Smooth muscle cell (in vitro differentiated cells): Measurements from ENCODE around the gene RPS15. TPM values are rescaled to one million over a fixed set of nuclear protein-coding genes. Genes with fewer than 3 reads are reported as not detected.

Experiments used
- DNase-seq: peaks from one replicate; lab custom pipeline; 2025; ENCODE audit not compliant: unreplicated experiment; lab: John Stamatoyannopoulos, UW
- H2AFZ ChIP-seq: fragments of 200-600 bp; sonication (generic); 2 replicates; pipeline ENCODE4 v1.6.0; 2016; ENCODE audit warnings: antibody characterized with exemption, low read depth, mild to moderate bottlenecking
- H3F3A ChIP-seq: fragments of 200-600 bp; sonication (generic); 2 replicates; pipeline ENCODE4 v1.6.0; 2017; ENCODE audit warnings: antibody characterized with exemption, low read depth
- H3K27ac ChIP-seq: fragments of 200-600 bp; sonication (generic); 2 replicates; pipeline ENCODE4 v1.5.1; 2016; ENCODE audit warnings: low read depth, mild to moderate bottlenecking
- H3K27me3 ChIP-seq: fragments of 200-600 bp; sonication (generic); 2 replicates; pipeline ENCODE4 v1.6.1; 2016; ENCODE audit warnings: low read depth, mild to moderate bottlenecking
- H3K36me3 ChIP-seq: fragments of 200-600 bp; sonication (generic); 2 replicates; pipeline ENCODE4 v1.5.1; 2016; ENCODE audit warnings: low read depth
- H3K4me1 ChIP-seq: fragments of 200-600 bp; sonication (generic); 2 replicates; pipeline ENCODE4 v1.5.1; 2016; ENCODE audit warnings: low read depth
- H3K4me2 ChIP-seq: fragments of 200-600 bp; sonication (generic); 2 replicates; pipeline ENCODE4 v1.6.0; 2016; ENCODE audit warnings: mild to moderate bottlenecking
- H3K4me3 ChIP-seq: fragments of 200-600 bp; sonication (generic); 2 replicates; pipeline ENCODE4 v1.5.1; 2016; ENCODE audit warnings: mild to moderate bottlenecking
- H3K79me2 ChIP-seq: fragments of 200-600 bp; sonication (generic); 2 replicates; pipeline ENCODE4 v1.6.0; 2016; ENCODE audit warnings: low read depth, mild to moderate bottlenecking
- H3K9ac ChIP-seq: fragments of 200-600 bp; sonication (generic); 2 replicates; pipeline ENCODE4 v1.6.0; 2016; ENCODE audit warnings: low read depth
- H3K9me3 ChIP-seq: fragments of 200-600 bp; sonication (generic); replicated peaks from 2 replicates; pipeline ENCODE4 v1.5.1; 2016; ENCODE audit warnings: low read depth
- H4K20me1 ChIP-seq: fragments of 200-600 bp; sonication (generic); 2 replicates; pipeline ENCODE4 v1.6.0; 2016; ENCODE audit warnings: low read depth
- CTCF ChIP-seq: fragments of 200-600 bp; sonication (generic); IDR thresholded peaks from 2 replicates; pipeline ENCODE4 v1.5.1; 2017; ENCODE audit warnings: borderline replicate concordance, mild to moderate bottlenecking, antibody characterized with exemption; ENCODE audit not compliant: insufficient read depth, poor library complexity, severe bottlenecking
- WGBS: methylation state at CpG from one replicate; pipeline ENCODE4 v1.1.7; 2016; ENCODE audit warnings: low lambda C conversion rate; 5-methylcytosine and 5-hydroxymethylcytosine counted together
- polyA plus RNA-seq: library from polyadenylated mRNA; unstranded; fragments of >200 nt; fragmentation: Nextera tagmentation; extraction: Ambion mirVana; gene quantifications from 2 replicates; pipeline ENCODE4 v1.2.1, GENCODE V29; 2016
- total RNA-seq: library from RNA; depleted of rRNA; stranded (reverse); fragments of >200 nt; gene quantifications from 2 replicates; pipeline ENCODE4 v1.2.3, GENCODE V29; 2014

The RPS15 gene
- total and polyA plus RNA-seq, 2 experiments from 2014 or later, result 1,180 to 2,744 TPM

GRCh38 chr19:1422943-1423342, 15.3 kb upstream of the RPS15 start:
- Histone ChIP-seq H3K9me3 (no peaks in the 10 kb centered on the region), H3K27me3 (no peaks in the 10 kb centered on the region), H3K27ac (no peak overlapping the region), H3K4me3 (no peak overlapping the region), H3K4me1 (no peaks in the 10 kb centered on the region), H4K20me1 (peaks cover 89% of the 10 kb centered on the region), H3K79me2 (peaks cover 65% of the 10 kb centered on the region), H3K9ac (no peak overlapping the region), H3K4me2 (no peak overlapping the region), H3F3A (no peaks in the 10 kb centered on the region), H2AFZ (no peak overlapping the region), H3K36me3 (no peaks in the 10 kb centered on the region)
- WGBS, result 96% methylated on average over 24 of the region's 24 CpGs
- DNase-seq, result no peak
- TF ChIP-seq CTCF, result no peak

- H3K36me3 ChIP-seq, result no peaks in the 10 kb centered on the region
- H2AFZ ChIP-seq, result no peak overlapping the region
- H3K79me2 ChIP-seq, result peaks cover 59% of the 10 kb centered on the region
- no peaks in the 10 kb centered on the region for H3K4me1 ChIP-seq
- no peaks in the 10 kb centered on the region for H3K9me3 ChIP-seq
- H3K9ac ChIP-seq, result no peak overlapping the region
- peaks cover 82% of the 10 kb centered on the region for H4K20me1 ChIP-seq
- TF ChIP-seq CTCF, result no peak
- H3F3A ChIP-seq, result no peaks in the 10 kb centered on the region
- H3K27ac ChIP-seq, result no peak overlapping the region
- WGBS, result 99% methylated on average over 40 of the region's 40 CpGs
- H3K4me3 ChIP-seq, result no peak overlapping the region
- no peak for DNase-seq
- H3K4me2 ChIP-seq, result no peak overlapping the region
- H3K27me3 ChIP-seq, result no peaks in the 10 kb centered on the region
These were observed 14.6 kb upstream of the RPS15 start for GRCh38 chr19:1423436-1424191.

GRCh38 chr19:1424192-1424955, 13.8 kb upstream of the RPS15 start:
- Histone ChIP-seq H3K27me3 (no peaks in the 10 kb centered on the region), H4K20me1 (peaks cover 80% of the 10 kb centered on the region), H3K36me3 (no peaks in the 10 kb centered on the region), H3K27ac (no peak overlapping the region), H2AFZ (no peak overlapping the region), H3K4me3 (no peak overlapping the region), H3K4me2 (no peak overlapping the region), H3K9me3 (no peaks in the 10 kb centered on the region), H3K79me2 (peaks cover 51% of the 10 kb centered on the region), H3K4me1 (no peaks in the 10 kb centered on the region), H3F3A (no peaks in the 10 kb centered on the region), H3K9ac (no peak overlapping the region)
- no peak for DNase-seq
- TF ChIP-seq CTCF, result no peak
- WGBS, result 97% methylated on average over 36 of the region's 42 CpGs
